Sigmoid colon (tissue), 7 donors: ENCODE results near the gene GTSE1. TPM values are rescaled to one million over a fixed set of nuclear protein-coding genes. Genes with fewer than 3 reads are reported as not detected.

Experiments
- DNase-seq: peaks from one replicate; pipeline ENCODE4 v3.0.0-alpha.2; 2019
- H3K27ac ChIP-seq, 4 donors: fragments of 200-600 bp; sonication (generic); one replicate each; pipeline ENCODE4 v1.5.1; 2016 to 2019; ENCODE audit warnings: mild to moderate bottlenecking in 1 of 4
- H3K27me3 ChIP-seq, 3 donors: fragments of 200-600 bp; sonication (generic); one replicate each; pipeline ENCODE4 v1.5.1; 2019; ENCODE audit warnings: mild to moderate bottlenecking in 1 of 3
- H3K36me3 ChIP-seq, 4 donors: fragments of 200-600 bp; sonication (generic); one replicate each; pipeline ENCODE4 v1.5.1; 2016 to 2019
- H3K4me1 ChIP-seq, 4 donors: fragments of 200-600 bp; sonication (generic); one replicate each; pipeline ENCODE4 v1.5.1; 2017 to 2019
- H3K4me3 ChIP-seq, 4 donors: fragments of 200-600 bp; sonication (generic); one replicate each; pipeline ENCODE4 v1.5.1; 2017 to 2019; ENCODE audit warnings: mild to moderate bottlenecking in 2 of 4, moderate library complexity in 1 of 4
- H3K9me3 ChIP-seq, 4 donors: fragments of 200-600 bp in 3 of 4; sonication (generic) in 3 of 4; one replicate each; pipeline versions ENCODE4 v1.5.1 to v1.6.1; 2013 to 2019
- EP300 ChIP-seq, 4 donors: sonication (generic); formaldehyde crosslinking; IDR thresholded peaks; one replicate each; pipeline ENCODE4 v1.6.1; 2017; ENCODE audit warnings: antibody characterized with exemption in 4 of 4
- POLR2A ChIP-seq, 2 donors: fragments of 450-650 bp; IDR thresholded peaks; one replicate each; pipeline ENCODE4 v1.6.1; 2016; ENCODE audit warnings: antibody characterized with exemption in 2 of 2, mild to moderate bottlenecking in 2 of 2, moderate library complexity in 2 of 2
- POLR2AphosphoS5 ChIP-seq, 4 donors: sonication (generic); formaldehyde crosslinking; IDR thresholded peaks; one replicate each; pipeline ENCODE4 v1.6.1; 2017; ENCODE audit warnings: antibody characterized with exemption in 4 of 4
- WGBS, 2 donors: extraction: QIAGEN DNeasy Blood & Tissue Kit; methylation state at CpG; one replicate each; pipeline ENCODE4 v1.1.7; 2013; 5-methylcytosine and 5-hydroxymethylcytosine counted together
- intact Hi-C: fragments of 100-400 bp; cut with DNase I; formaldehyde crosslinking; loops from one replicate; pipeline ENCODE4 v1.15.1; 2023
- polyA plus RNA-seq, 3 donors: library from polyadenylated mRNA; stranded (reverse); fragments of 200-250 nt; gene quantifications; one replicate each; pipeline ENCODE4 v1.2.3, GENCODE V29; 2013
- total RNA-seq, 4 donors: library from RNA; depleted of rRNA; stranded (reverse); fragments of >200 nt; gene quantifications; one replicate each; pipeline ENCODE4 v1.1.0, GENCODE V29; 2016
- TF ChIP-seq, protein P1 (sequence below), 4 experiments: fragments of 450-650 bp in 3 of 4; fragments of 200-600 bp in 1 of 4; IDR thresholded peaks; one replicate each; pipeline ENCODE4 v1.5.1; 2016 to 2019; ENCODE audit warnings: antibody characterized with exemption in 4 of 4, mild to moderate bottlenecking in 3 of 4, moderate library complexity in 2 of 4
- donor health status: healthy with polysubstance abuse.
- donor health status: Bipolar disorder and iron deficiency.
- donor health status: healthy.

The GTSE1 gene
- total and polyA plus RNA-seq, 7 donors = 0.27 to 14.3 (median 0.99) TPM; not detected in 1

DNA sequence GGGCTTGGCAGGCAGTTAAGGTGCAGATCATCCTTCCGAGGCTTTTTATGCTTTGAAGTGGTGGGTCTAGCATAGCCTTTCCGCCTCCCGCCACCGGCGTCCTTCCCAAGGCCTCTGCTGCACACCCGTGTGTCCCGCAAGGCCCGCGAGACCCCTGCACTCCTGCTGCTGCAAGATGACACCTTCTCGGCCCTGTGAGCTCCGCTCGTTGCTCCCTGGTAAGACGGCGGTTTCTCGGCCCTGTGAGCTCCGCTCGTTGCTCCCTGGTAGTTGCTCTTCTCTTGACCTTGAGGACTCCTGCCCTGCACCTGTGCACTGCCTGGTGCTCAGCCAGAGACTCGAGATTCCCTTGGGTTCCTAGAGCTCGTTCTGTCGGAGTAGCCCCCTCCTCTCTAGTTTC is 21.0 kb downstream of the GTSE1 start:
- intact Hi-C loops = loop anchor here (5.0 kb wide), 1 partner anchor 325 kb away; no protein-coding TSS in a partner anchor
- Histone ChIP-seq H3K4me3 (no peak overlapping the region), H3K9me3 (no peaks in the 10 kb centered on the region), H3K4me1 (no peaks in the 10 kb centered on the region), H3K27ac (no peak overlapping the region), H3K36me3 (no peaks in the 10 kb centered on the region), H3K27me3 (no peaks in the 10 kb centered on the region)
- TF ChIP-seq, protein P1, sequence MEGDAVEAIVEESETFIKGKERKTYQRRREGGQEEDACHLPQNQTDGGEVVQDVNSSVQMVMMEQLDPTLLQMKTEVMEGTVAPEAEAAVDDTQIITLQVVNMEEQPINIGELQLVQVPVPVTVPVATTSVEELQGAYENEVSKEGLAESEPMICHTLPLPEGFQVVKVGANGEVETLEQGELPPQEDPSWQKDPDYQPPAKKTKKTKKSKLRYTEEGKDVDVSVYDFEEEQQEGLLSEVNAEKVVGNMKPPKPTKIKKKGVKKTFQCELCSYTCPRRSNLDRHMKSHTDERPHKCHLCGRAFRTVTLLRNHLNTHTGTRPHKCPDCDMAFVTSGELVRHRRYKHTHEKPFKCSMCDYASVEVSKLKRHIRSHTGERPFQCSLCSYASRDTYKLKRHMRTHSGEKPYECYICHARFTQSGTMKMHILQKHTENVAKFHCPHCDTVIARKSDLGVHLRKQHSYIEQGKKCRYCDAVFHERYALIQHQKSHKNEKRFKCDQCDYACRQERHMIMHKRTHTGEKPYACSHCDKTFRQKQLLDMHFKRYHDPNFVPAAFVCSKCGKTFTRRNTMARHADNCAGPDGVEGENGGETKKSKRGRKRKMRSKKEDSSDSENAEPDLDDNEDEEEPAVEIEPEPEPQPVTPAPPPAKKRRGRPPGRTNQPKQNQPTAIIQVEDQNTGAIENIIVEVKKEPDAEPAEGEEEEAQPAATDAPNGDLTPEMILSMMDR (IDR thresholded peaks at IDR 0.05) = no peak
- TF ChIP-seq POLR2A (IDR thresholded peaks at IDR 0.05) = no peak
- TF ChIP-seq POLR2AphosphoS5 (IDR thresholded peaks at IDR 0.05) = no peak
- TF ChIP-seq EP300 (IDR thresholded peaks at IDR 0.05) = no peak
- no peak for DNase-seq
- 89 to 95% methylated on average over 20 of the region's 20 CpGs for WGBS, 2 donors

- Histone ChIP-seq H3K4me1 (no peaks in the 10 kb centered on the region), H3K36me3 (no peaks in the 10 kb centered on the region), H3K27me3 (no peaks in the 10 kb centered on the region), H3K9me3 (no peaks in the 10 kb centered on the region), H3K4me3 (no peak overlapping the region), H3K27ac (no peak overlapping the region)
- intact Hi-C loops = loop anchor here (5.0 kb wide), 1 partner anchor 326 kb away; no protein-coding TSS in a partner anchor
- WGBS, 2 donors = 91 to 94% methylated on average over 15 of the region's 15 CpGs
- no peak for DNase-seq
- TF ChIP-seq EP300 (IDR thresholded peaks at IDR 0.05) (no peak), POLR2A (IDR thresholded peaks at IDR 0.05) (no peak), POLR2AphosphoS5 (IDR thresholded peaks at IDR 0.05) (no peak)
- TF ChIP-seq, protein P1 (IDR thresholded peaks at IDR 0.05) = no peak
Observed at GRCh38 chr22:46318576-46318975, 21.9 kb downstream of the GTSE1 start.

- Histone ChIP-seq H3K4me3 (no peak overlapping the region), H3K27me3 (no peaks in the 10 kb centered on the region), H3K36me3 (no peaks in the 10 kb centered on the region), H3K27ac (no peak overlapping the region), H3K9me3 (no peaks in the 10 kb centered on the region), H3K4me1 (no peaks in the 10 kb centered on the region)
- intact Hi-C loops = loop anchor here (5.0 kb wide), 1 partner anchor 327 kb away; no protein-coding TSS in a partner anchor
- WGBS, 2 donors = 97 to 98% methylated on average over 10 of the region's 10 CpGs
- TF ChIP-seq POLR2AphosphoS5 (IDR thresholded peaks at IDR 0.05) (no peak), EP300 (IDR thresholded peaks at IDR 0.05) (no peak), POLR2A (IDR thresholded peaks at IDR 0.05) (no peak)
- TF ChIP-seq, protein P1 (IDR thresholded peaks at IDR 0.05) = no peak
- no peak for DNase-seq
Observed at GRCh38 chr22:46319319-46319718, 22.6 kb downstream of the GTSE1 start.

DNA sequence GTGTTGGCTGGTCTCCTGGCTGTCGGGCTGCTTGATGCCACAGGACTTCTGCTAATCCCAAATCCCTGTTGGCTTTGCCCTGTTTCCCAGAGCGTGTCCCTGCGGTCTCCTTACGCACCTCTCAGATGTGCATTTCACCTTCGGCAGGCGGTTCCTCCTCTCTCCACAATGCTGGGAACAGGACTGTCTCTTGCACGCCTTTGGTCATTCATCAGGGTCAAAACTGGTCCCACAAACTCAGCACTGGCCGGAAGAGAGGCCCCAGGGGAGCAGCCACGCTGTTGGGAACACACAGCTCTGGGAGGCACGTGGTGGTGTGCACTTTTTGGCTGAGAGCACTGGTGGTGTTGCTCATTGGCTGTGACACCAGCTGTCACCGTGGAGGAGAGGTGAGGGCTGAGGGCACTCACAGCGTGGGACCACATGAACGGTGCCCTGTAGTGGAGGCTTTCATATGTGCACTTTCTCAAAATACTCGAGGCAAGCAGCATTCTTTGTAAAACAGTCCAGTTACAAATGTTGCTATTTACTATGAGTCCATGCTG is 23.6 kb downstream of the GTSE1 start:
- H3K36me3 ChIP-seq = no peaks in the 10 kb centered on the region

More for the DNA sequence above, 23.6 kb downstream of the GTSE1 start:
- intact Hi-C loops = no loop called here
- Histone ChIP-seq H3K9me3 (no peaks in the 10 kb centered on the region), H3K4me3 (no peak overlapping the region), H3K27ac (no peak overlapping the region), H3K27me3 (no peaks in the 10 kb centered on the region), H3K4me1 (no peaks in the 10 kb centered on the region)
- no peak for DNase-seq
- TF ChIP-seq POLR2A (IDR thresholded peaks at IDR 0.05) (no peak), EP300 (IDR thresholded peaks at IDR 0.05) (no peak), POLR2AphosphoS5 (IDR thresholded peaks at IDR 0.05) (no peak)
- TF ChIP-seq, protein P1 (IDR thresholded peaks at IDR 0.05) = no peak
- WGBS, 2 donors = 95% methylated on average over 14 of the region's 14 CpGs
